Kidney capillary endothelial cell (primary cell): Measurements from ENCODE around the gene EZH1.

Experiments
- DNase-seq: peaks from one replicate; pipeline ENCODE4 v3.0.0-alpha.2; 2018; ENCODE audit warnings: low spot score

EZH1 gene

DNA sequence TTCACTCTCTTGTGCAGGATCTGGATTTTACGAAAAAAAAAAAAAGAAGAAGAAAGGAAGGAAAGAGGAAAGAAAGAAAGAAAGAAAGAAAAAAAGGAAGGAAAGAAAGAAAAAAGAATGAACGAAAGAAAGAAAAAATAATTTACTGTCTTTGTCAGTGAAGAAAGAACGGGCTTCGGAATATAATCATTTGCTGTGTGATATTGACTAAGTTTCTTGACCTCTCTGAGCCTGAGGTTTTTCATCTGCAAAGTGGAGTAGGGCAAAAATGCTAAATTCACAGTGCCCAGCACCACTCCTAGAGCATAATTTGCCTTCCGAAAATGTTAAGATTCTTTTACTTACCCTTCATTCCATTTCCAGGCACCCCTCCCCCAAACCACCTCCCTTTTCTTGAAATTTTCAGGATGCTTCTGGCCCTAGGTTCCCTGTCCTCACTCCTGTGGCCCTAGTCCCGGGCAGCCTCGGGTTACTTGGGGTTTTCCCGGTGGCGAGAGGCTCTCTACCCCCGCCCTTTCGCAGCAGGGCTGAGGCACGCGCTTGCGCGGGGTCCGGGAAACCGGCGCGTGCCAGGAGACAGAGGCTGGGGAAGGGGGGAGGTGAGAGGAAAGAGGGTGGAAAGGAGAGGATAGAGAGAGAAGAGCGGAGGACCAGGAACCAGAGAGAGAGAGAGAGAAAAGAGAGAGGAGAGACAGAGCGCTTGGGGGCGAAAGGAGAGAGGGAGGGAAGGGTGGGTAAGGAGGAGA, 62.7 kb downstream of the EZH1 start, which contains the start of gene CNTNAP1:
CNTNAP1 (plus strand) TSS at position 556 of the 746 bp plus-strand sequence. CDS start 299 bp downstream, outside the sequence.
- DNase-seq = peak; percentile 61

DNA sequence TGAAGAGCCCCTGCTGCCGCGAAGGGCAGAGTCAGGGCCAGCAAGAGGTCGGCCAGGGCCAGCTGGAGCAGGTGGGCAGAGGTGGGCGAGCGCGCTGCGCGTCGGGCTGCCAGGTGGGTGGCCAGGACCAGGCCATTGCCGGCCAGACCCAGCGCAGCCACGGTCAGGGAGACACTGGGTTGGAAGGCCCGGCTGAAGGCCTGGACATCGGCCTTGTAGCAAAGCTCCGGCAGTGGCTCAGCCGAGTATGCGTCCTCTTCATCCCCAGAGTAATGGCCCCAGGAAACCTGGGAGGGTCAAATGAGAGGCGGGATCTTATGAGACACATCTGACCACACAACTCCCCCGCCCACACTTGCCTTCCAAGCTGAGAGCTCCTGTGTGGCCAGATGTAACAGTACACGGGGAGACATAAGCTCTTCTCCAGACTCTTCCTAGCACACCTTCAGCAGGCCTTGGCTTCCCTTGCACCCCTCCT, 64.5 kb downstream of the EZH1 start:
- no peak for DNase-seq

DNA sequence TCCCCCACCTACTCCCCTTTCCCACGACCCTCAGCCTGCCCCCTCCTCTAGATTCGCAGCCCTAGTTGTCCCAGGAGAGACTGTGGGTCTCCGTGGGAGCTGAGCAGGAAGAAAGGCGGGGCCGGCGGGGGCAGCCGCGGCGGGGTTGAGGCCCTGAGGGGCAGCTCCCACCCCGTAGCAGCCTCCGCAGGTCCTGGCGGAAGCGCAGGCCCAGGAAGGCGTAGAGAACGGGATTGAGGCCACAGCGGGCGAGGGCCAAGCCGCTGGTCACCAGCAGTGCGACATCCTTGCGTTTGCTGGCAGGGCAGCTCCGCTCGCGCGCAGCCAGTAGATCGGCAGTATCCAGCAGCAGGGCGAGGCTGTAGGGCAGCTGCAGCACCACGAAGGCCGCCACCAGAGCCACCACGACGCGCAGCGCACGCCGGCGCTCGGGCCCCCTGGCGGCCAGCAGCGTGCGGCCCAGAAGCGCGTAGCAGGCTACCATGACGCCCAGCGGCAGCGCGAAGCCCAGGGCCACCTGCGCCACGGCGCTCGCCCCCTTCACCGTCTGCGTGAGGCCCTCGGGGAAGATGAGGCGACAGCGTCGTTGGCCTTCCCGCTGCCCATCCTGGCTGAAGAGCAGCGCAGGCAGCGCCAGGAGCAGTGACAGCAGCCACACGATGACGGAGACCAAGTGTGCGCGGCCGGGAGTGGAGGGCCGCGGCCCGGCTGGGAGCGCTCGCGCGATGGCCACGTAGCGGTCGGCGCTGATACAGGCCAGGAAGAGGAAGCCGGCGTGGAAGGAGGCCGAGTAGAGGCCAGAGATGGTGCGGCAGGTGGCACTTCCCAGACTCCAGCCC, 65.1 kb downstream of the EZH1 start:
- peak; percentile 67 for DNase-seq

DNA sequence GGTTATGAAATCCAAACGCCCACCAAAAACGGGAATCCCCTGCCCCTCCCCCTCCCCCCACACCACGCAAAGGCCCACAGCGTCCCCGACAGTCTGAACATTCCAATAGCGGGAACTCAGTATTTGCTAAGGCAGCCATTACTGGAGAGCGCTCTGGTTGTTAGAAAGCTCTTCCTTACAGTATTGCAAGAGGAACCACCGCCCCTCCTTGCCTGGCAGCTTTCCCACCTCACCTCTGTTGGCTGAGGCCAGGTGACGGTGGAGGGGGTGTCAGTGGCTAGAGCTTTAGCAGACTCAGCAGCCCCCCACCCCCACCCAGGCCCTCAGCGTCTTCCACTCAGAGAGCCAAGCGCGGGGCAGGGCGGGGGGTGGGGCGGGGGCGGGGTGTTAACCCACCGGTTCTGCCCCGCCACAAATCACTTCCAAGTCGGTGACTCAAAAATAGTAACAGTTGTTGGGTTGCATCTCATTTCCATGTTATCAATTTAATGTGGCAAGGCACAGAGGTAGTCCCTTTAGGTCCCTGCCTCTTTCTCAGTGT, 65.8 kb downstream of the EZH1 start:
- DNase-seq = peak; percentile 45

DNA sequence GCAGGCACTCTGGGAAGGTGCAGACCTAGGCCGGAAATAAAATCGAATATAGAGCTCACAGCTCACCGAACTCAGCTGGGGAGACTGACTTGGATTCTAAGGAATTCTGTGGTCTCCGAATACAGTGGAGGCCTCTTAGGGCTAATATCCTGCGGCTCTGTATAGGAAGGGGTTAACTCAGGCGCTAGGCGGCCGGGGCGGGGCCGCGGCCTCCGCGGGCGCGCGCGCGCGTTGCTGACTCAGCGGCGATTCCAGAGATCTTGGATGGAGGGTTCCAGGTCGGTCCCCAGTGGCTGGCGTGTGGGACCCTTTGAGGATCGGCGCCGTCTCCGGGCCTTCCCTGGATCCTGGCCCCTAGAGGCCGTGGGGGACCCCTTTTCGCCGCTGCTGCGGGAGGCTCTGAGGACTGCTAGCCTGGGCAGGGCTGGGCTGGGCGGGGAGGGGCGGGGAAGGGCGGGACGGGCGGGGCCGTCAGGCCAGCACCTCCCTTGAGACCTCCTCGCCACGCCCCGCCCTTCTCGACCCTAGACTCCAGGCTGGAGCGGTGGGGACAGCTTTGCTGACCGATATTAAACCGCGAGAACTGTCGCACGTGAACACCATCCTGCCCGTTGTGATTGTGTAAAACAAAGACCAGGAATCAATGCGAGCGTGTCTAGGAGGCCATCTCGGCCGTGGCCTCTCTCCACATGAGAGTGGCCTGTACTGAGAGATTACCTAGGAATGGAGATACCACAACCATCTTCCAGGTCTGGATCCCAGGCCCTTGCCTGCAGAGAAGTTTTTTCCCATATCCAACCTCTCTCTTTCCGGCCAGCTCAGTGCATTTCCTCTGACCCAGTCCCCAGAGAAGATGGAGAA, 66.7 kb downstream of the EZH1 start:
- DNase-seq = peak; percentile 85

DNA sequence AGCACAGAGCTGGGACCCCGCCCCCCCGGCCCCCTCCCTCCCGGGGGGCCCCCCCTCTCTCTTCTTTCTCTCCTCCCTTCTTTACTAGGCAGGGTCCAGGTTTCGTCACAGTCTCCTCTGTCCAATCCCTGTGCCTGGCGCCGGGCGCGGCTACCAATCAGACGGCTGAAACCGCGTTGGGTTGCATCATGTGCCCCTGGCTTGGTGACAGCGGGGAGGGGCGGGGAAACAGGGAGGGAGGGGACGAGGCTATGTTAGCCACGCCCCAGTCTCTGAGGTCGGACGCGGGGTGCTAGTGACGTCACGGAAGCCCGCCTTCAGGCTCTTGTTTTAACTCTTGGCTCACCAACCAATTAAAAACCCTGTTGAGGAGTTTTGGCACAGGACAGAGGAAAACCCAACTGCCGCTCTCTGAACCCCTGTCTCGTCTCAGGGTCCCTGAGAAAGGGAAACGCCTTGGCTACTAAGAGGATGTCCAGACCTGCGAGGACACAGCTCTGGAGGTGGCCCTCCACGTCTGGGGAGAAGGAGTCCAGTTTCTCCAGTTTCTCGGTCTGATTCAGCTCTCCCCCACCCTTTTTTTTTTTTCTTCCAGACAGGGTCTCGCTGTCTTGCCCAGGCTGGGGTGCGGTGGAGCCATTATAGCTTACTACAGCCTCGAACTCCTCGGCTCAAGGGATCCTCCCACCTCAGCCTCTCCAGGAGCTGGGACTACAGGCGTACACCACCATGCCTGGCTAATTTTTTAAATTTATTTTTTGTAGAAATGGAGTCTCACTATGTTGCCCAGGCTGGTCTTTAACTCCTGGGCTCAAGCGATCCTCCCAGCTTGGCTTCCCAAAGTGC, 67.6 kb downstream of the EZH1 start:
- DNase-seq = peak; percentile 100

DNA sequence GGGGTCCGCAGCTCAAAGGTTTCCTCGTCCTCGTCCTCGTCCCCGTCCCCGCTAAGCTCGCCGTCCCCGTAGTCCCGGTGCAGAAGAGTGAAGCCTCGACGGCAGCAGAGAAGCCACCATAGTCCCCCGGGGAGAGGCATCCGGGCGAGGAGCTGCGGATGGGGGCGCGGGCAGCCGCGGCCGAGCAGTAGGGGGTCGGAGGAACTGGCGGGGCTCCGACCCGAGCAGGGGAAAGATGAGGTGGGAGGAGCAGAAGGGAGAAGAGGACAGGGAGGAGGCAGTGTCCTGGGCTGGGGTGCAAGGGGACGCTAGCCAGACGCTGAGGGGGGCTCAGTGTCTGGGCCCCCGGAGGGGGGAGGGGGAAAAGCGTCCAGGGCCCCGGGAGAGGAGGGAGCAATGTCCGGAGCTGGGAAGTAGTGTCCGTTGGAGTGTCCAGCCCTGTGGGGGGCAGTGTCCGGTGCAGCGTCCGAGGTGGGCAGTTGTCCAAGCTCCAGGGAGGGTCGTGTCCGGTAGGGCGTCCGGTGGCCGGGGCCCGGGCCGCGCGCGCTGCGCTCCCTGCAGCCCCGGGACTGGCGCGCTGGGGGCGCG, 68.3 kb downstream of the EZH1 start, which contains the start of gene PLEKHH3:
PLEKHH3 (minus strand) TSS at position 571 of the 588 bp plus-strand sequence; CDS start at position 140, 431 bp downstream.
- no peak for DNase-seq

DNA sequence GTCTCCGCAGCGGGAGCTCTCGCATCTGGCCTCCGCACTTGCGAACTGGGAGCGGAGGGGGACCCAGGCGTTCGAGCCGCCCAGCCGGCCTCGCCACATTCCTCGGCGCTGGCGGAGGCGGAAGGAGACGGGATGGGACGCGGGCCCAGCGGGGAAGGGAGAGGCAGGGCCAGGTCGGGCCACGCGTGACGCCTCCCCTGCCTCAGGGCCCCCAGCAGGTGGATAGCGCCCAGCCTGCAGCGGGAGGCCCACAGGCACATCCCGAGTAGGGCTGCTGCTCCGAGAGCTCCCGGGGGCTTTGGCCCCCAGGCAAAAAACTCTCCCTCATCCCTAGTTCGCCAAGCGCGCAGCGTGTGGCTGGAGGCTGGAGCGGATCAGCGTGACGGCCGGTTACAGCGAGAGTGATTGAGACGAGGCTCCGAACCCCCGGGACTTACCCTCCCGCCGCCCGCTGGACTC, 68.8 kb downstream of the EZH1 start:
- DNase-seq = no peak

DNA sequence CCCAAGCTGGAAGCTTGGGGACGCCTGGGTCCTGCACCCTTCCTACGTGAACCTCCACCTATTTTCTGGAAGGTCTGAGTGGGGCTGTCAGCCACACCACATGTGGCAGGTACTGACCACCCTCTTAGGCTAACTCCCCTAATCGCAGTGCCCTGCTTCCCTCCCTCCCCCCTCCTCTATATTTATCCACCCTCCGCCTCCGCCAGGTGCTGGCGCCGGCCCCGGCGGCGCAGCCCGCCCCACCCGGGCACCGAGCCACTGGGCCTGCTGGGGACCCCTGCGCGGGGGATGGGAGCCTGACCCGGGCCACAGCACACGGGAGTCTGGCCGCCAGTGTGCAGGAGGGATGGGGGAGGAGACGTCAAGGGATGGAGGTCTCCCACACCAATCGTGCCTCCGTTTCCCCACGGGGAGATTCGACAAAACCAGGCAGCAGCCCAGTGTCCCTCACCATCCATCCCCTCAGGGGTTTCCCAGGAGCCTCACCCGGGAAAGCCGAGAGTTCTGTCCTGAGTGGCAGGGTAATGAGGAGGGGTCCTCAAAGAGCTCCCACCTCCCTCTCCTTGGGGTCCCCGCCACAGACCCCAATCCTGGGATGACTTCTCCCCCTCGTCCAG, 69.4 kb downstream of the EZH1 start:
- DNase-seq = no peak

DNA sequence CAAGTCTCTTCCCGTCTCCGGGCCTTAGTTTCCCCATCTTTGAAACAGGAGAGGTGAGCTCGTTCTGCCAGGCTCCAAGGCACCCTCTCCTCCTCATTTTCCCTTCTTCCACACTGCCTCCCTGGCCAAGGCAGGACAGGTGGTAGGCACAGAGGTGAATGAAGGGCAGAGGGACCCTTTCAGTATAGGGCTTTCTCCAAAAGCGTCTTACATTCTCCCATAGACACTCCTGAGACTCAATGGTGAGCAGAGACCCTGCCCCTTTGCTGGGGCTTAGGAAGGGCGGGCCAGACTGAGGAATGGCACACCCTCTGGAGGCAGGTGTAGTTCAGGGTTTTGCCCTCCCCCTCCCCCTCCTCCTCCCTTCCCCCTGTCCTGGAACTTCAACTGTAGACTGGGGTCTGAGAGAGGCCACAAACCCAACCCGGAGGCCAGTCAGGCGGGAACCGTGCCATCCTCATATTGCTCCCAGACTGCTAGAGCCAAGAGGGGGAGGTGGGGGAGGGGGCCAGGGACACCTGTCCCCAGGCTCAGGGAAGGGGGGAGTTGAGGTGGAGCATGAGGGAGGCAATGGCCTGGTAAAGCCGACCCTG, 70.0 kb downstream of the EZH1 start:
- no peak for DNase-seq

DNA sequence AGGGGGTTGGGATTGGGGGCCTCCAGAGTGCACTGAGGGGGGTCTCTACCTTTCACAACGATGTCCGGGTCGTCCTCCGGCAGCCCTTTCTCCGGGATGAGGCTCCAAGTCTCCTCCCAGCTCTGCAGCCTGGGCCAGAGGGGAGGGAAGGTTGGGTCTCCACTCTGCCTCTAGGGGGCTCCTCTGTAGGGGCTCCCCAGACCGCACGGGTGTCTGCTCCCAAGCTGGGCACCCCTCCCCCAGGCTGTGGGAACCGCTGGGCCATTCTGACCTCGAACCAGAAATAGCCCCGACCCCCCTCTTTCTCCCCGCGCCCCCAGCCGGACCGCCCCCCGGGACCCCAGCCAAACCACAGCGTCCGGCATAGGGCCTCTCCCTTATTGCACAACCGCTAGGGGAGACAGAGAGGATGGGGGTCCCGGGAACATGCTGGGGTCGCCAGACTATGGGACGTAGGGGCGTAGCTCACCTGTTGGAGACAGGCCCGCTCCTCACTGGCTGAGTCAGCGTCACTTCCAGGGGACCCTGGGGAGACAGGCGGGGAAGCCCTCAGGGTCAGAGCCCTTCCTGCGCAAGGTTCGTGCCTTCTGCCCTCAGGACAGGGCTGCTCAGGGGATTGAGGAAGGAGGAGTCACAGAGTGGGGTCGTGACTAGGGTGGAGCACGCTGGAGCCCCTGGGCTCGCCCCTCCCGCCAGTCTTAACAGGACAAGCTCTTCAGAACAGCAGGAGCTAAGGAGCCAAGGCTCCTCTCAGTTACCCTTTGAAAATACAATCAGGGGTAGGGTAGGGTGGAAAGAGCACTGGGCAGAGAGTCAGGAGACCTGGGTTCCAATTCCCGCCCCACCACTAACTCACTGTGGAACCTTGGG, 70.7 kb downstream of the EZH1 start:
- DNase-seq = no peak

DNA sequence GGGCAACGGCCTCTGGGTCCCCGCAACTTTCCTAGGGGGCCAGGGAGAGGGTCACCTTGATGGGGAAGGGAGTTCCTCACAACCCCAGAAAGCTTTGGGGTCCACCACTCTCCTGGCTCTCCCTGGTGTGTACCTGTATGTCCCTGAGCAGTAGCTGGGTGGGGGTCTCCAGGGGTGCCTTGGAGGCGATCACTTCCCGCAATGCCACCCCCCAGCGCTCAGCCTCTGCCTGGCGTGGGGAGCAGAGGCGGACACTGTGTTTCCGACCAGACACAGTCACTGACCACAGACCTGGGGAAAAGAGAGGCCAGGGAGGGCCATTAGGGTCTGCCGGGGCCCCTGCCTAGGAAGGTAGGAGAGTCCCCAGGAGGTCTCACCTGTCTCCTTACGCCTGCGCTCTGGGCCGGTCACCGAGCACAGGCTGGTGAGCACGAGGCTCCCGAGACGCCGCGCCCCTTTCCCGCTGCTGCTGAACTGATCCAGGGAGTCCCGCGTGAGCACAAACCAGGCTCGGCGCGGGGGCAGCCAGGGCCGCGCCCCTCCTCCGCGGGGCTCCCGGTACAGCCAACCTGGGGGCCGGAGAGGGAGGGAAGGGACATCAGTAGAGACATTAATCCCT, 71.5 kb downstream of the EZH1 start:
- DNase-seq = no peak

DNA sequence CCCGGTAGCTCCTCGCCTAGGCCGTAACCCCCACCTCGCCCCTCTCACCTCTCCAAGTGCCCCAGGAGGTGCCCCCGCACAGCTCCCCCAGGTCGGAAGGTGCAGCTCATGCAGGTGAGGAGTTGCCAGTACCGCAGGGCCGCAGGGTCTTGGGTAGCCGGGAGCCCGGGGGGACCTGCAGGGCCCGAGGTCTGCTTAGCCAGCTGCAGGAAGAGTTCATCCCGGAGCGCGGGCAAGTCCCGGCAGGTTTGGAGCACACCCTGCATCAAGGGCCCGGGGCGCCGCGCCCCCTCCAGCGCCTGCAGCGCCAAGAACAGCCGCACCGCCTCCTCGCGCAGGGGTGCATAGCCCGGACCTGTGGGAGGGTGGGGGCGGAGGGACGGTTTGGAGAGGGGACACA, 72.8 kb downstream of the EZH1 start:
- no peak for DNase-seq

DNA sequence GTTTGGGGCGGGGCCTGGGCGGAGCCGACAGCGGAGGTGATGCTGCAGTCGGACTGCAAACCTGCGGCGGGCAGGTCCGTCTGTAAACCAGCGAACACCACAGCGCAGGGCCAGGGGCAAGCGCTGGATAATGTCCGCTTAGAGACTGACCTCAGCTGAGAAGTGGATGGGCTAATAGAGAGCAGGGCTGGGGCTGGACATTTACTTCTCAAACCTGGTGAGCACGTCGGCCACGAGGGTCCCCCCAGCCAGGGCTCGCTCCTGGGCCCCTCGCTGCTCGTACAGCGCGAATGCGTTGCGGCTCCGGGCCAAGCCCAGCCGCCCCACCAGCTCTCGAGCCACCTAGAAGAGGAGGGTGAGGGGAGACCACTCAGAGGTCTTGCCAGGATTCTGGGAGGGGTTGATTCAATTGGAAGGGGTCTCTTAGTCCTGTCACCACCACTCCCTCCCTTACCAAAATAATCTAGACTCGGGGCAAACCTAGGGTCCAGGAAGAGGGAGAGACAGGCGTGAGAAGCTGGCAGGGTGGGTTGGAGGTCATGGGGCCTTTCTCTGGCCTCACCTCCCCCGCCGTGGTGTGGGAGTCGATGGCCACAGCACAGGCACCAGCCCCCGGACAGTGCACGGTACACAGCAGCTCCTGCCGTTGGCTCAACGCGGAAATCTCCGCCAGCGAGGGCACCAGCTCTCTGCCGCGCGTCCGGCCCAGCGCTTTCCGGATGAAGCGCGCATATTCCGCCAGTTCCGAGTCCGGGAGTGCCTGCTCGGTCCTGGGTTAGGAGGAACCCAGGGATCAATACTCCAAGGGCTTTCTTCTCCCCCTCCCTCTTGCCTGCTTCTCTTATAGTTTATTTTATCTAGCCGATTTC, 73.8 kb downstream of the EZH1 start:
- DNase-seq = no peak

DNA sequence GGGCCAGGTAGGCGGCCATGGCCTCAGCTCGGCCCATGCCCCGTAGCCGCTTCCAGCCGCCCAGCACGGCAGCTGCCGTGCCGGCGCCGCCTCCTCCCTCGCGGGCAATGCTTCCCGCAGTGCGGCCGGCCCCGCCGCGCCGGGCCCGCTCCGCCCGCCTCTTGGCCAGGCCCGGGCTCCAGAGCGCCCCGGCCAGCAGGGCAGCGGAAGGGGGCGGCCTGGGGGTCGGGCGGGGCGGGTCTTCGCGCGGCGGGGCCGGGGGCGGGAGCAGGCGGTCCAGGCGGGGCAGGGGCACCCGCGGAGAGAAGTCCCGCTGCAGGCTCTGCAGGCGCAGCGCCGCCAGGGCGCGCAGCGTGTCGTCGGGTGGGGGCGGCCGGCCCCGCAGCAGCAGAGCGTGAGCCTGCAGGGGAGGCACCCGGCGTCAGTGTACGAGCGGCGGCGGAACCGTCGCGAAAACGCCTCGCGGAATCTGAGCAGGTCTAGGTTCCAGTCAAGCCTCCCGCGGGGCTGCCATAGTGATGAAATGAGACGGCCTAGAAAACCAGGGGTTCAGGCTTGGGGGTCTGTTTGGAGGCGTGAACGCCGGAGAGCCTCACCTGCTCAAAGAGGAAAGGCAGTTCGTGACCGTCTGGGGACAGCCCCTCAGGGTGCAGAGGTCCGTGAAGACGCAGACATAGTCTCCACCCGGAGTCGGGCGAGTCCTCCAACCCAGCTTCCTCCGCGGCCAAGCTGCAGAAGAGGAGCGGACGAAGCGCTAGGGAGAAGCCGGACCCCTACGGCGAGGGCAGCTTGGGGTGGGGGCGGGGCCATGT, 74.7 kb downstream of the EZH1 start:
- no peak for DNase-seq

DNA sequence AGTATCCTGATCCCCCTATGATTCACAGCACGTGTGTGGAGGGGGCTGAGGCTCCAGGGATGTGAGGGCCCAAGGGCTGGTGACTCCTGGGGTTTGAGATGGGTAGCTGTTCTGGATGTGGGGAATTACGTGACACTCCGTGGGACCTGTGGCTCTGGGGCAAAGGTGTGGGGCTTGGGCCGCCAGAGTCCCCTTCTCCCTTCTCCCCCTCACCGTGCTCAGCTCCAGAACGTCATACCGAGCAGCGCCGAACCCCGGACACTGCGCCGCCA, 75.2 kb downstream of the EZH1 start:
- DNase-seq = no peak
